Type B pancreatic cell (in vitro differentiated cells): ENCODE measurements around the gene ADGRG7. TPM values are rescaled to one million over a fixed set of nuclear protein-coding genes. Genes with fewer than 3 reads are reported as not detected.

Experiments
- DNase-seq: peaks from one replicate; pipeline ENCODE4 v3.0.0; 2021; ENCODE audit warnings: mixed read lengths; ENCODE audit not compliant: unreplicated experiment; ENCODE audit errors: extremely low spot score
- H3K27ac Mint-ChIP-seq: 2 replicates; pipeline ENCODE4 v1.8.0; 2021; ENCODE audit warnings: mild to moderate bottlenecking, mixed read lengths
- H3K27me3 Mint-ChIP-seq: 2 replicates; pipeline ENCODE4 v1.8.0; 2021; ENCODE audit warnings: mixed read lengths
- H3K36me3 Mint-ChIP-seq: 2 replicates; pipeline ENCODE4 v1.8.0; 2021; ENCODE audit warnings: mixed read lengths
- H3K4me1 Mint-ChIP-seq: one replicate; pipeline ENCODE4 v1.8.0; 2021; ENCODE audit warnings: mixed read lengths; ENCODE audit not compliant: unreplicated experiment
- H3K4me3 Mint-ChIP-seq: 2 replicates; pipeline ENCODE4 v1.8.0; 2021; ENCODE audit warnings: mild to moderate bottlenecking, mixed read lengths
- H3K9me3 Mint-ChIP-seq: 2 replicates; pipeline ENCODE4 v1.8.0; 2021; ENCODE audit warnings: mixed read lengths
- CTCF ChIP-seq: fragments of 200-600 bp; sonication (generic); conservative IDR thresholded peaks from 2 replicates; pipeline ENCODE4 v1.5.0; 2021; ENCODE audit warnings: antibody characterized with exemption, mild to moderate bottlenecking
- long read RNA-seq: library from polyadenylated mRNA; unstranded; transcript quantifications from one replicate; pipeline ENCODE4 v2.0.0, GENCODE V29; 2020
- total RNA-seq: library from RNA; stranded (reverse); gene quantifications from 2 replicates; pipeline ENCODE4 v1.2.1, GENCODE V29; 2021; ENCODE audit warnings: low replicate concordance

Gene ADGRG7
- total RNA-seq: 2.8 and 7.7 TPM in 2 replicates
- long read RNA-seq, transcript ADGRG7-204 (5 exons, 1,991 nt): major isoform, 6 of 14 reads
- long read RNA-seq, partial matches to known transcripts: 4 of 14 reads
- long read RNA-seq, other reads (novel, unspliced or antisense): 2 of 14 reads

GRCh38 chr3:100609305-100609704, at the start of gene ADGRG7:
Gene ADGRG7 (plus strand): TSS chr3:100609601. CDS start chr3:100609857, 256 bp downstream.
- peak within 1 kb of the TSS; percentile 35 for H3K4me3 Mint-ChIP-seq
- H3K4me1 Mint-ChIP-seq: no peaks in the 10 kb centered on the region
- no peak for TF ChIP-seq CTCF
- peaks cover 8% of the 10 kb centered on the region for H3K27me3 Mint-ChIP-seq
- DNase-seq: no peak
- H3K36me3 Mint-ChIP-seq: no peaks in the 10 kb centered on the region
- H3K9me3 Mint-ChIP-seq: no peaks in the 10 kb centered on the region
- no peak within 1 kb of the TSS for H3K27ac Mint-ChIP-seq

GRCh38 chr3:100560426-100560825, 49.0 kb upstream of the ADGRG7 start:
- no peaks in the 10 kb centered on the region for H3K36me3 Mint-ChIP-seq
- no peak for TF ChIP-seq CTCF
- H3K4me3 Mint-ChIP-seq: no peak overlapping the region
- H3K4me1 Mint-ChIP-seq: peaks cover 11% of the 10 kb centered on the region
- DNase-seq: no peak
- no peak overlapping the region for H3K27ac Mint-ChIP-seq
- H3K27me3 Mint-ChIP-seq: no peaks in the 10 kb centered on the region
- H3K9me3 Mint-ChIP-seq: no peaks in the 10 kb centered on the region

GRCh38 chr3:100561459-100562158, 47.8 kb upstream of the ADGRG7 start:
- no peaks in the 10 kb centered on the region for H3K36me3 Mint-ChIP-seq
- H3K27ac Mint-ChIP-seq: peak overlapping the region; percentile 46
- peaks cover 11% of the 10 kb centered on the region for H3K4me1 Mint-ChIP-seq
- TF ChIP-seq CTCF: no peak
- peak overlapping the region; percentile 23 for H3K4me3 Mint-ChIP-seq
- H3K27me3 Mint-ChIP-seq: no peaks in the 10 kb centered on the region
- DNase-seq: no peak
- H3K9me3 Mint-ChIP-seq: no peaks in the 10 kb centered on the region

- TF ChIP-seq CTCF: no peak
Observed at GRCh38 chr3:100562224-100562857, 47.1 kb upstream of the ADGRG7 start.

GRCh38 chr3:100563228-100563627, 46.2 kb upstream of the ADGRG7 start:
- Mint-ChIP-seq H3K4me1 (peaks cover 11% of the 10 kb centered on the region), H3K9me3 (no peaks in the 10 kb centered on the region), H3K27me3 (no peaks in the 10 kb centered on the region), H3K27ac (no peak overlapping the region), H3K4me3 (no peak overlapping the region), H3K36me3 (no peaks in the 10 kb centered on the region)
- TF ChIP-seq CTCF: no peak
- no peak for DNase-seq

More at GRCh38 chr3:100562224-100562857, 47.1 kb upstream of the ADGRG7 start:
- Mint-ChIP-seq H3K27ac (no peak overlapping the region), H3K27me3 (no peaks in the 10 kb centered on the region), H3K36me3 (no peaks in the 10 kb centered on the region), H3K9me3 (no peaks in the 10 kb centered on the region), H3K4me3 (no peak overlapping the region), H3K4me1 (peaks cover 11% of the 10 kb centered on the region)
- DNase-seq: no peak
